Panc1 (cell line): Measurements from ENCODE around the gene LIMA1. TPM values are rescaled to one million over a fixed set of nuclear protein-coding genes. Genes with fewer than 3 reads are reported as not detected.

Experiments
- ATAC-seq: fragments of 200-7000 bp; cut with Tn5 transposase; 2 replicates; pipeline ENCODE4 v1.9.1; 2020; ENCODE audit warnings: mild to moderate bottlenecking, moderate library complexity
- BruUV-seq: library from RNA; stranded (reverse); fragments of 400-500 nt; replicated peaks from 2 replicates; lab custom pipeline; 2021; lab: Mats Ljungman, UMichigan
- CTCF ChIA-PET: fragments of 300-600 bp; sonication (Branson Sonifier 250); formaldehyde crosslinking; loops from one replicate; lab custom pipeline; 2022; ENCODE audit warnings: antibody characterized with exemption; lab: Charles Lee
- POLR2A ChIA-PET: fragments of 300-600 bp; sonication (Branson Sonifier 250); formaldehyde crosslinking; loops from one replicate; lab custom pipeline; 2022; ENCODE audit warnings: antibody characterized with exemption; lab: Charles Lee
- DNase-seq: peaks from one replicate; pipeline ENCODE4 v3.0.0-alpha.2; 2010; ENCODE audit warnings: low read depth, low spot score
- H3K27ac ChIP-seq: 2 replicates; pipeline ENCODE4 v1.5.1; 2011; ENCODE audit warnings: mild to moderate bottlenecking, low read length, inconsistent platforms
- H3K27me3 ChIP-seq: fragments of 200-500 bp; sonication (Bioruptor generic); 2 replicates; pipeline ENCODE4 v1.6.0; 2014; ENCODE audit warnings: low read length, inconsistent platforms; ENCODE audit not compliant: control insufficient read depth, insufficient read depth
- H3K36me3 ChIP-seq: fragments of 200-500 bp; sonication (Bioruptor generic); 2 replicates; pipeline ENCODE4 v1.5.1; 2014; ENCODE audit warnings: inconsistent platforms, mild to moderate bottlenecking, low read length, moderate library complexity; ENCODE audit not compliant: control insufficient read depth, insufficient read depth
- H3K4me1 ChIP-seq: 2 replicates; pipeline ENCODE4 v1.5.1; 2011; ENCODE audit warnings: inconsistent platforms, mild to moderate bottlenecking, low read length, moderate library complexity; ENCODE audit not compliant: control insufficient read depth, insufficient read depth
- H3K4me3 ChIP-seq, 2 experiments: 2 replicates each; pipeline ENCODE4 v1.5.1; 2011 to 2012; ENCODE audit warnings: low read depth in 2 of 2, low read length in 2 of 2, mild to moderate bottlenecking in 2 of 2, inconsistent platforms in 1 of 2, moderate library complexity in 1 of 2
- H3K9me3 ChIP-seq: fragments of 200-500 bp; sonication (Bioruptor generic); 2 replicates; pipeline ENCODE4 v1.5.1; 2014; ENCODE audit warnings: low read depth, mild to moderate bottlenecking, inconsistent platforms, low read length, moderate library complexity; ENCODE audit not compliant: control insufficient read depth, insufficient read depth
- POLR2AphosphoS5 ChIP-seq: IDR thresholded peaks from 2 replicates; pipeline ENCODE4 v1.6.1; 2012; ENCODE audit warnings: mild to moderate bottlenecking, low read depth, low read length, moderate library complexity
- SIN3A ChIP-seq: IDR thresholded peaks from 2 replicates; pipeline ENCODE4 v1.6.1; 2012; ENCODE audit warnings: low read depth, mild to moderate bottlenecking, low read length, moderate library complexity, borderline replicate concordance; ENCODE audit not compliant: insufficient read depth
- TCF7L2 ChIP-seq: IDR thresholded peaks from 2 replicates; pipeline ENCODE4 v1.6.1; 2011; ENCODE audit warnings: mild to moderate bottlenecking, low read depth, low read length, inconsistent platforms
- in situ Hi-C: cut with HindIII; loops from 2 replicates; pipeline ENCODE4 v1.10.0; 2016; ENCODE audit warnings: low sequenced_read_pairs, low pct_unique_long_range_greater_than_20kb
- intact Hi-C: fragments of 100-400 bp; cut with micrococcal nuclease; formaldehyde crosslinking; loops from one replicate; pipeline ENCODE4 v1.10.0; 2022; ENCODE audit not compliant: unreplicated experiment
- total RNA-seq: library from RNA; stranded (reverse); gene quantifications from one replicate; pipeline ENCODE4 v1.2.1, GENCODE V29; 2021; ENCODE audit not compliant: unreplicated experiment
- TF ChIP-seq, protein P1 (sequence below), 2 experiments: IDR thresholded peaks; 2 replicates each; pipeline ENCODE4 v1.6.1; 2011 to 2012; ENCODE audit warnings: low read depth in 2 of 2, control low read depth in 1 of 2, low read length in 1 of 2, mild to moderate bottlenecking in 1 of 2, moderate library complexity in 1 of 2; ENCODE audit not compliant: insufficient read depth in 1 of 2
- TF ChIP-seq, protein P2 (sequence below): fragments of 450-650 bp; IDR thresholded peaks from 2 replicates; pipeline ENCODE4 v1.5.1; 2017; ENCODE audit warnings: mild to moderate bottlenecking

Gene LIMA1
- total RNA-seq, 1 experiment from 2014 or later, result 155 TPM

DNA sequence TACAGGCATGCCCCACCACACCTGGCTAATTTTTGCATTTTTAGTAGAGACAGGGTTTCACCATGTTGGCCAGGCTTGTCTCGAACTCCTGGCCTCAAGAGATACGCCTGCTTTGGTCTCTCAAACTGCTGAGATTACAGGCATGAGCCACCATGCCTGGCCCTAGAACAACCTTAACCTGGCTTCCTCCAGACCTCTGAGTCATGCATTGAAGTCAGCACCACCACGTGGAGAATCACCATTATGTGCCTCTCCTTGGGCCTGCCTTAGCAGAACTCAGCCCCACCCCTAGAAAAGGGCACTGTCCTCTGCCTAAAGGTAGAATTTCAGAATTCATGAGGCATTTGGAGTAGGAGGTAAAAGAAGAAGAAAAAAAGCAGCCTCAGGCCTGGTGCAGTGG, 49.0 kb downstream of the LIMA1 start:
- H3K9me3 ChIP-seq, result no peaks in the 10 kb centered on the region
- peaks cover 7% of the 10 kb centered on the region; the same call in 1 of the 2 replicates for H3K4me1 ChIP-seq
- ATAC-seq, result peak; percentile 63; the same call in 1 of the 2 replicates
- DNase-seq, result no peak
- intact Hi-C loops (no loop called here), in situ Hi-C loops (no loop called here)
- no peaks in the 10 kb centered on the region for H3K36me3 ChIP-seq
- BruUV-seq, result no TSS peak
- peak overlapping the region; percentile 25 for H3K27ac ChIP-seq
- ChIA-PET CTCF (no interaction called here), POLR2A (no interaction called here)
- TF ChIP-seq, protein P1, sequence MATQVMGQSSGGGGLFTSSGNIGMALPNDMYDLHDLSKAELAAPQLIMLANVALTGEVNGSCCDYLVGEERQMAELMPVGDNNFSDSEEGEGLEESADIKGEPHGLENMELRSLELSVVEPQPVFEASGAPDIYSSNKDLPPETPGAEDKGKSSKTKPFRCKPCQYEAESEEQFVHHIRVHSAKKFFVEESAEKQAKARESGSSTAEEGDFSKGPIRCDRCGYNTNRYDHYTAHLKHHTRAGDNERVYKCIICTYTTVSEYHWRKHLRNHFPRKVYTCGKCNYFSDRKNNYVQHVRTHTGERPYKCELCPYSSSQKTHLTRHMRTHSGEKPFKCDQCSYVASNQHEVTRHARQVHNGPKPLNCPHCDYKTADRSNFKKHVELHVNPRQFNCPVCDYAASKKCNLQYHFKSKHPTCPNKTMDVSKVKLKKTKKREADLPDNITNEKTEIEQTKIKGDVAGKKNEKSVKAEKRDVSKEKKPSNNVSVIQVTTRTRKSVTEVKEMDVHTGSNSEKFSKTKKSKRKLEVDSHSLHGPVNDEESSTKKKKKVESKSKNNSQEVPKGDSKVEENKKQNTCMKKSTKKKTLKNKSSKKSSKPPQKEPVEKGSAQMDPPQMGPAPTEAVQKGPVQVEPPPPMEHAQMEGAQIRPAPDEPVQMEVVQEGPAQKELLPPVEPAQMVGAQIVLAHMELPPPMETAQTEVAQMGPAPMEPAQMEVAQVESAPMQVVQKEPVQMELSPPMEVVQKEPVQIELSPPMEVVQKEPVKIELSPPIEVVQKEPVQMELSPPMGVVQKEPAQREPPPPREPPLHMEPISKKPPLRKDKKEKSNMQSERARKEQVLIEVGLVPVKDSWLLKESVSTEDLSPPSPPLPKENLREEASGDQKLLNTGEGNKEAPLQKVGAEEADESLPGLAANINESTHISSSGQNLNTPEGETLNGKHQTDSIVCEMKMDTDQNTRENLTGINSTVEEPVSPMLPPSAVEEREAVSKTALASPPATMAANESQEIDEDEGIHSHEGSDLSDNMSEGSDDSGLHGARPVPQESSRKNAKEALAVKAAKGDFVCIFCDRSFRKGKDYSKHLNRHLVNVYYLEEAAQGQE (IDR thresholded peaks at IDR 0.05; ENCODE audit: insufficient read depth in 1 of 2, low read depth in 2 of 2, low read length in 1 of 2), result no peak
- TF ChIP-seq SIN3A (no peak), TCF7L2 (no peak), POLR2AphosphoS5 (no peak)
- TF ChIP-seq, protein P2, sequence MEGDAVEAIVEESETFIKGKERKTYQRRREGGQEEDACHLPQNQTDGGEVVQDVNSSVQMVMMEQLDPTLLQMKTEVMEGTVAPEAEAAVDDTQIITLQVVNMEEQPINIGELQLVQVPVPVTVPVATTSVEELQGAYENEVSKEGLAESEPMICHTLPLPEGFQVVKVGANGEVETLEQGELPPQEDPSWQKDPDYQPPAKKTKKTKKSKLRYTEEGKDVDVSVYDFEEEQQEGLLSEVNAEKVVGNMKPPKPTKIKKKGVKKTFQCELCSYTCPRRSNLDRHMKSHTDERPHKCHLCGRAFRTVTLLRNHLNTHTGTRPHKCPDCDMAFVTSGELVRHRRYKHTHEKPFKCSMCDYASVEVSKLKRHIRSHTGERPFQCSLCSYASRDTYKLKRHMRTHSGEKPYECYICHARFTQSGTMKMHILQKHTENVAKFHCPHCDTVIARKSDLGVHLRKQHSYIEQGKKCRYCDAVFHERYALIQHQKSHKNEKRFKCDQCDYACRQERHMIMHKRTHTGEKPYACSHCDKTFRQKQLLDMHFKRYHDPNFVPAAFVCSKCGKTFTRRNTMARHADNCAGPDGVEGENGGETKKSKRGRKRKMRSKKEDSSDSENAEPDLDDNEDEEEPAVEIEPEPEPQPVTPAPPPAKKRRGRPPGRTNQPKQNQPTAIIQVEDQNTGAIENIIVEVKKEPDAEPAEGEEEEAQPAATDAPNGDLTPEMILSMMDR, result no peak
- H3K27me3 ChIP-seq, result no peaks in the 10 kb centered on the region
- H3K4me3 ChIP-seq, result no peak overlapping the region

DNA sequence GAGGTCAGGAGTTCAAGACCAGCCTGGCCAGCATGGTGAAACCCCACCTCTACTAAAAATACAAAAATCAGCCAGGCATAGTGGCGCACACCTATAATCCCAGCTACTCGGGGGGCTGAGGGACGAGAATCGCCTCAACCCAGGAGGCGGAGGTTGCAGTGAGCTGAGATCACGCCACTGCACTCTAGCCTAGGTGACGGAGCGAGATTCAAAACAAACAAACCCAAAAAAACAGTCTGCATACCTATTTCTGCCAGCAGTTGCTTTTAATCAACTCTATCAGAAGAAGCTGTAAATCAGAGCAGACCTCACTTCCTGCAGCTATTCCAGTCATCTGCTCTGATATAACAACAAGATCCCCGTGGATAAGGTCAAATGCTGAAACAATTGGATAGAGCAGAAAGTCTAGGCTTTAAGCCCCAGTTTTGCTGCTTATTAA, 50.5 kb downstream of the LIMA1 start:
- POLR2A ChIA-PET, result no interaction called here
- H3K27ac ChIP-seq, result no peak overlapping the region
- CTCF ChIA-PET, result no interaction called here
- no peaks in the 10 kb centered on the region for H3K36me3 ChIP-seq
- peaks cover 7% of the 10 kb centered on the region; the same call in 1 of the 2 replicates for H3K4me1 ChIP-seq
- no TSS peak for BruUV-seq
- in situ Hi-C loops, result no loop called here
- no peaks in the 10 kb centered on the region for H3K9me3 ChIP-seq
- DNase-seq (no peak), ATAC-seq (no peak)
- TF ChIP-seq, protein P1 (IDR thresholded peaks at IDR 0.05; ENCODE audit: insufficient read depth in 1 of 2, low read depth in 2 of 2, low read length in 1 of 2), result no peak
- TF ChIP-seq SIN3A (no peak), POLR2AphosphoS5 (no peak), TCF7L2 (no peak)
- TF ChIP-seq, protein P2, result no peak
- intact Hi-C loops, result no loop called here
- no peaks in the 10 kb centered on the region for H3K27me3 ChIP-seq
- no peak overlapping the region for H3K4me3 ChIP-seq
